Progenitor cell of endocrine pancreas (in vitro differentiated cells): Measurements from ENCODE around the gene ELP5. TPM values are rescaled to one million over a fixed set of nuclear protein-coding genes. Genes with fewer than 3 reads are reported as not detected.
A peak's percentile ranks its signal among the peaks of the same experiment; 100 is the strongest.

ENCODE experiments used
- DNase-seq: peaks from one replicate; pipeline ENCODE4 v3.0.0; 2021; ENCODE audit warnings: low spot score; ENCODE audit not compliant: unreplicated experiment
- H3K27ac Mint-ChIP-seq: 2 replicates; pipeline ENCODE4 v1.8.0; 2021; ENCODE audit warnings: mild to moderate bottlenecking, moderate library complexity, mixed read lengths
- H3K27me3 Mint-ChIP-seq: 2 replicates; pipeline ENCODE4 v1.8.0; 2021; ENCODE audit warnings: mixed read lengths
- H3K36me3 Mint-ChIP-seq: 2 replicates; pipeline ENCODE4 v1.8.0; 2022; ENCODE audit warnings: mixed read lengths; ENCODE audit not compliant: insufficient read depth
- H3K4me1 Mint-ChIP-seq: 2 replicates; pipeline ENCODE4 v1.8.0; 2021; ENCODE audit warnings: low read depth, mixed read lengths
- H3K4me3 Mint-ChIP-seq: 2 replicates; pipeline ENCODE4 v1.8.0; 2021; ENCODE audit warnings: low read depth, mild to moderate bottlenecking, moderate library complexity, mixed read lengths
- H3K9me3 Mint-ChIP-seq: 2 replicates; pipeline ENCODE4 v1.8.0; 2021; ENCODE audit warnings: low read depth, mixed read lengths
- total RNA-seq: library from RNA; stranded (reverse); gene quantifications from 2 replicates; pipeline ENCODE4 v1.2.1, GENCODE V29; 2021
- TF ChIP-seq, protein P1 (sequence below): fragments of 200-600 bp; sonication (generic); IDR thresholded peaks from one replicate; pipeline ENCODE4 v1.5.0; 2021; ENCODE audit warnings: antibody characterized with exemption, mild to moderate bottlenecking; ENCODE audit not compliant: unreplicated experiment

ELP5 gene
- total RNA-seq, 1 donor from 2014 or later: 45.0 TPM

GRCh38 chr17:7295230-7296180 is 43.5 kb downstream of the ELP5 start:
- peaks cover 8% of the 10 kb centered on the region for H3K4me1 Mint-ChIP-seq
- peak overlapping the region; percentile 61 for H3K4me3 Mint-ChIP-seq
- TF ChIP-seq, protein P1, sequence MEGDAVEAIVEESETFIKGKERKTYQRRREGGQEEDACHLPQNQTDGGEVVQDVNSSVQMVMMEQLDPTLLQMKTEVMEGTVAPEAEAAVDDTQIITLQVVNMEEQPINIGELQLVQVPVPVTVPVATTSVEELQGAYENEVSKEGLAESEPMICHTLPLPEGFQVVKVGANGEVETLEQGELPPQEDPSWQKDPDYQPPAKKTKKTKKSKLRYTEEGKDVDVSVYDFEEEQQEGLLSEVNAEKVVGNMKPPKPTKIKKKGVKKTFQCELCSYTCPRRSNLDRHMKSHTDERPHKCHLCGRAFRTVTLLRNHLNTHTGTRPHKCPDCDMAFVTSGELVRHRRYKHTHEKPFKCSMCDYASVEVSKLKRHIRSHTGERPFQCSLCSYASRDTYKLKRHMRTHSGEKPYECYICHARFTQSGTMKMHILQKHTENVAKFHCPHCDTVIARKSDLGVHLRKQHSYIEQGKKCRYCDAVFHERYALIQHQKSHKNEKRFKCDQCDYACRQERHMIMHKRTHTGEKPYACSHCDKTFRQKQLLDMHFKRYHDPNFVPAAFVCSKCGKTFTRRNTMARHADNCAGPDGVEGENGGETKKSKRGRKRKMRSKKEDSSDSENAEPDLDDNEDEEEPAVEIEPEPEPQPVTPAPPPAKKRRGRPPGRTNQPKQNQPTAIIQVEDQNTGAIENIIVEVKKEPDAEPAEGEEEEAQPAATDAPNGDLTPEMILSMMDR: peak; percentile 9
- peaks cover 56% of the 10 kb centered on the region for H3K27me3 Mint-ChIP-seq
- H3K27ac Mint-ChIP-seq: no peak overlapping the region
- no peaks in the 10 kb centered on the region for H3K9me3 Mint-ChIP-seq
- no peak for DNase-seq
- H3K36me3 Mint-ChIP-seq: no peaks in the 10 kb centered on the region

GRCh38 chr17:7296189-7296861 is 44.3 kb downstream of the ELP5 start:
- peak; percentile 86 for DNase-seq
- Mint-ChIP-seq H3K36me3 (no peaks in the 10 kb centered on the region), H3K4me1 (peaks cover 8% of the 10 kb centered on the region), H3K27me3 (peaks cover 50% of the 10 kb centered on the region), H3K27ac (no peak overlapping the region), H3K9me3 (no peaks in the 10 kb centered on the region), H3K4me3 (peak overlapping the region; percentile 11)
- TF ChIP-seq, protein P1: peak; percentile 98

DNA sequence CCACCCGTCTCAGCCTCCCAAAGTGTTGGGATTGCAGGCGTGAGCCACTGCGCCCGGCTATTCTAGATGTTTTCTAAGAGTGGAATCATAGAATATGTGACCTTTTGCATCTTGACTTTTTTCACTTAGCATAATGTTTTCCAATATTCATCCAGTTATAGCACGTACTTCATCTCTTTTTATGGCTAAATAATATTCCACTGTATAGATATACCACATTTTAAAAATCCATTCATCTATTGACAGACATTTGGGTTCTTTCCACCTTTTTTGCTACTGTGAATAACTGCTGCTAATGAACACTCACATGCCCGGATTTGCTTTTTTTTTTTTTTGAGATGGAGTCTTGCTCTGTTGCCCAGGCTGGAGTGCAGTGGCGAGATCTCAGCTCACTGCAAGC is 52.2 kb downstream of the ELP5 start:
- Mint-ChIP-seq H3K27ac (no peak overlapping the region), H3K4me3 (no peak overlapping the region), H3K4me1 (peaks cover 9% of the 10 kb centered on the region), H3K27me3 (peaks cover 9% of the 10 kb centered on the region), H3K36me3 (peaks cover under 1% of the 10 kb centered on the region), H3K9me3 (no peaks in the 10 kb centered on the region)
- no peak for DNase-seq
- TF ChIP-seq, protein P1: no peak

- Mint-ChIP-seq H3K36me3 (peaks cover 17% of the 10 kb centered on the region), H3K9me3 (no peaks in the 10 kb centered on the region), H3K4me1 (peaks cover 19% of the 10 kb centered on the region), H3K27me3 (no peaks in the 10 kb centered on the region), H3K4me3 (peak within 1 kb of the TSS; percentile 93), H3K27ac (peak within 1 kb of the TSS; percentile 99)
- TF ChIP-seq, protein P1: no peak
- DNase-seq: peak; percentile 99
These were observed 55.1 kb downstream of the ELP5 start, which contains the start of gene EIF5A for GRCh38 chr17:7306911-7307685. Gene EIF5A (plus strand): TSS chr17:7307628. CDS start chr17:7309636, 2,008 bp downstream.
